ENCODE results near the gene XPO4. TPM values are rescaled to one million over a fixed set of nuclear protein-coding genes. Genes with fewer than 3 reads are reported as not detected.

Gene XPO4
- total and polyA plus RNA-seq, 2 donors (not counting 3 experiments of a cell fraction or from before 2014, with no cell fraction given) = 6.0 to 22.5 TPM

GRCh38 chr13:20826301-20826700, 76.2 kb downstream of the XPO4 start:
- H3K9ac ChIP-seq (replicated peaks; ENCODE audit: extremely low read depth, insufficient read depth, low read length) = no peak overlapping the region
- H3K4me2 ChIP-seq (ENCODE audit: insufficient read depth, low read length) = no peak overlapping the region

More at GRCh38 chr13:20826301-20826700, 76.2 kb downstream of the XPO4 start:
- Histone ChIP-seq H3K9me3 (replicated peaks; ENCODE audit: control insufficient read depth, insufficient read depth, low read length) (no peaks in the 10 kb centered on the region), H3K9me1 (replicated peaks; ENCODE audit: control insufficient read depth, extremely low read depth, insufficient read depth, low read length) (no peaks in the 10 kb centered on the region), H3K79me2 (ENCODE audit: control insufficient read depth, insufficient read depth, low read length) (peaks cover 2% of the 10 kb centered on the region), H3K4me3 (replicated peaks in 1 of 3; ENCODE audit: insufficient read depth in 1 of 3, low read depth in 1 of 3, low read length in 3 of 3) (no peak overlapping the region), H2AFZ (ENCODE audit: low read depth, low read length) (no peak overlapping the region), H3K4me1 (ENCODE audit: control insufficient read depth, extremely low read depth, insufficient read depth, low read length) (peaks cover 3% of the 10 kb centered on the region), H3K27me3 (ENCODE audit: control insufficient read depth in 2 of 2, insufficient read depth in 2 of 2, low read length in 2 of 2) (no peaks in the 10 kb centered on the region), H4K20me1 (replicated peaks; ENCODE audit: control insufficient read depth, extremely low read depth, insufficient read depth, low read length) (no peaks in the 10 kb centered on the region), H3K36me3 (ENCODE audit: control insufficient read depth in 2 of 2, extremely low read depth in 1 of 2, insufficient read depth in 2 of 2, low read length in 2 of 2) (no peaks in the 10 kb centered on the region), H3K27ac (ENCODE audit: insufficient read depth, low read depth, low read length) (no peak overlapping the region)
- no peak for DNase-seq (ENCODE audit: low read depth, low spot score)
- no peak for FAIRE-seq
- CTCF ChIA-PET = interaction anchor here (1.2 to 5.1 kb wide), 6 partner anchors 9 to 119 kb away, joined by 3 to 96 read pairs (median 49); partner anchors contain the start of gene IL17D
- TF ChIP-seq POLR2AphosphoS5 (IDR thresholded peaks at IDR 0.05; ENCODE audit: insufficient read depth, low read depth, low read length) (no peak), JUN (IDR thresholded peaks at IDR 0.05; ENCODE audit: borderline replicate concordance, insufficient read depth, insufficient read length, low read depth) (no peak), CTCF (IDR thresholded peaks at IDR 0.05; ENCODE audit: extremely low read depth in 1 of 2, insufficient read depth in 1 of 2, low read depth in 1 of 2, low read length in 2 of 2) (no peak), MAX (IDR thresholded peaks at IDR 0.05; ENCODE audit: insufficient read depth, insufficient read length) (no peak), GATA2 (IDR thresholded peaks at IDR 0.05; ENCODE audit: insufficient read depth, insufficient read length, low read depth, low read length) (no peak), EZH2 (IDR thresholded peaks at IDR 0.05; ENCODE audit: borderline replicate concordance, low read depth, low read length, severe bottlenecking) (no peak), POLR2A (IDR thresholded peaks at IDR 0.05; ENCODE audit: low read depth, low read length) (no peak), FOS (IDR thresholded peaks at IDR 0.05; ENCODE audit: borderline replicate concordance, insufficient read depth, low read length) (no peak), MYC (IDR thresholded peaks at IDR 0.05; ENCODE audit: low read depth, low read length) (no peak)
- POLR2A ChIA-PET = interaction anchor here (0.9 kb wide), 1 partner anchor 12 kb away, joined by 3 read pairs; no protein-coding TSS in a partner anchor
- no TSS peak for BruUV-seq (replicated peaks)
- intact Hi-C loops (cut with micrococcal nuclease) (loop anchor here (5.0 kb wide), 3 partner anchors 39 to 259 kb away; partner anchors contain the start of genes EEF1AKMT1 and IFT88), dilution Hi-C loops (cut with MboI; ENCODE audit: extremely low pct_ligation_motif_present, low sequenced_read_pairs) (no loop called here)

Measured in endothelial cell of umbilical vein (primary cell).